Measurements from ENCODE around the gene ARAF. TPM values are rescaled to one million over a fixed set of nuclear protein-coding genes. Genes with fewer than 3 reads are reported as not detected.

The ARAF gene
- total RNA-seq, 1 experiment from 2014 or later = 16.5 TPM

GRCh38 chrX:47576021-47576898 is 15.3 kb downstream of the ARAF start:
- Histone ChIP-seq H3K9me2 (replicated peaks; ENCODE audit: insufficient read depth, low read length) (no peaks in the 10 kb centered on the region), H3K36me3 (ENCODE audit: insufficient read depth, low read length) (no peaks in the 10 kb centered on the region), H3K27ac (ENCODE audit: low read length) (no peak overlapping the region), H3K27me3 (ENCODE audit: low read length) (no peaks in the 10 kb centered on the region), H4K20me1 (ENCODE audit: insufficient read depth, low read depth, low read length) (no peaks in the 10 kb centered on the region), H3K9ac (ENCODE audit: low read length) (no peak overlapping the region), H3K9me3 (ENCODE audit: low read length) (no peaks in the 10 kb centered on the region), H3K4me3 (ENCODE audit: low read length) (no peak overlapping the region), H3K79me2 (ENCODE audit: low read length) (no peaks in the 10 kb centered on the region), H3K4me1 (ENCODE audit: low read length) (no peaks in the 10 kb centered on the region), H3K4me2 (ENCODE audit: low read depth, low read length, poor library complexity, severe bottlenecking) (no peak overlapping the region), H2AFZ (ENCODE audit: low read length) (no peak overlapping the region)
- DNase-seq = no peak

- Histone ChIP-seq H3K4me2 (ENCODE audit: low read depth, low read length, poor library complexity, severe bottlenecking) (no peak overlapping the region), H2AFZ (ENCODE audit: low read length) (no peak overlapping the region), H3K27ac (ENCODE audit: low read length) (no peak overlapping the region), H4K20me1 (ENCODE audit: insufficient read depth, low read depth, low read length) (no peaks in the 10 kb centered on the region), H3K9ac (ENCODE audit: low read length) (no peak overlapping the region), H3K9me3 (ENCODE audit: low read length) (no peaks in the 10 kb centered on the region), H3K27me3 (ENCODE audit: low read length) (no peaks in the 10 kb centered on the region), H3K9me2 (replicated peaks; ENCODE audit: insufficient read depth, low read length) (no peaks in the 10 kb centered on the region), H3K4me1 (ENCODE audit: low read length) (no peaks in the 10 kb centered on the region), H3K79me2 (ENCODE audit: low read length) (no peaks in the 10 kb centered on the region), H3K4me3 (ENCODE audit: low read length) (no peak overlapping the region), H3K36me3 (ENCODE audit: insufficient read depth, low read length) (no peaks in the 10 kb centered on the region)
- no peak for DNase-seq
Observed at GRCh38 chrX:47577424-47577823, 16.4 kb downstream of the ARAF start.

- H3K27me3 ChIP-seq (ENCODE audit: low read length) = no peaks in the 10 kb centered on the region
- no peak overlapping the region for H3K27ac ChIP-seq (ENCODE audit: low read length)
- H4K20me1 ChIP-seq (ENCODE audit: insufficient read depth, low read depth, low read length) = no peaks in the 10 kb centered on the region
- DNase-seq = no peak
- H3K4me2 ChIP-seq (ENCODE audit: low read depth, low read length, poor library complexity, severe bottlenecking) = no peak overlapping the region
- no peaks in the 10 kb centered on the region for H3K79me2 ChIP-seq (ENCODE audit: low read length)
- H3K36me3 ChIP-seq (ENCODE audit: insufficient read depth, low read length) = no peaks in the 10 kb centered on the region
- no peaks in the 10 kb centered on the region for H3K4me1 ChIP-seq (ENCODE audit: low read length)
- no peaks in the 10 kb centered on the region for H3K9me2 ChIP-seq (replicated peaks; ENCODE audit: insufficient read depth, low read length)
- H3K4me3 ChIP-seq (ENCODE audit: low read length) = no peak overlapping the region
- no peak overlapping the region for H3K9ac ChIP-seq (ENCODE audit: low read length)
- H2AFZ ChIP-seq (ENCODE audit: low read length) = no peak overlapping the region
- no peaks in the 10 kb centered on the region for H3K9me3 ChIP-seq (ENCODE audit: low read length)
Observed at GRCh38 chrX:47577901-47578300, 16.9 kb downstream of the ARAF start.

- Histone ChIP-seq H3K9me2 (replicated peaks; ENCODE audit: insufficient read depth, low read length) (no peaks in the 10 kb centered on the region), H3K27me3 (ENCODE audit: low read length) (no peaks in the 10 kb centered on the region), H3K4me1 (ENCODE audit: low read length) (no peaks in the 10 kb centered on the region), H3K79me2 (ENCODE audit: low read length) (no peaks in the 10 kb centered on the region), H3K9me3 (ENCODE audit: low read length) (no peaks in the 10 kb centered on the region), H3K27ac (ENCODE audit: low read length) (no peak overlapping the region), H3K36me3 (ENCODE audit: insufficient read depth, low read length) (no peaks in the 10 kb centered on the region), H3K9ac (ENCODE audit: low read length) (no peak overlapping the region), H3K4me2 (ENCODE audit: low read depth, low read length, poor library complexity, severe bottlenecking) (no peak overlapping the region), H3K4me3 (ENCODE audit: low read length) (no peak overlapping the region), H4K20me1 (ENCODE audit: insufficient read depth, low read depth, low read length) (no peaks in the 10 kb centered on the region), H2AFZ (ENCODE audit: low read length) (no peak overlapping the region)
- DNase-seq = no peak
Observed at GRCh38 chrX:47578692-47579091, 17.7 kb downstream of the ARAF start.

DNA sequence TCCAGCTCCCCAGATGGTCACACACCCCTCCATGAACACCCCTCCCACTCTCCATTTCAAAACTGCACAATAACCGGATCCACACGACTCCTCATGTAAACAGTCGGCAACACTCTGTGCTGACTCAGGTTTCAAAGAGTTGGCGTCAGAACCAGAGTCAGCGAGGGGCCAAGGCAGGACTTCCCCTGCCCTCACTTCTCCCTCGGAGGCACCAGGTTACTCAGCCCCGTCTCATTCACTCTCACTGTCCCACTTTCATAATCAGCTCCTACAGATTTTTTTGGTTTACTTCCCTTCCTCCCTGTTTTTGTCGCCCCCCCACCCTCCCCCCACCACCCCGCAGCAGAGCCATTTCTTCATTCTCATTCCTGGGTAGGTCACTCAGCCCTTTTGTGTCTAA is 18.5 kb downstream of the ARAF start:
- Histone ChIP-seq H3K36me3 (ENCODE audit: insufficient read depth, low read length) (no peaks in the 10 kb centered on the region), H4K20me1 (ENCODE audit: insufficient read depth, low read depth, low read length) (no peaks in the 10 kb centered on the region), H3K4me3 (ENCODE audit: low read length) (no peak overlapping the region), H2AFZ (ENCODE audit: low read length) (no peak overlapping the region), H3K9me2 (replicated peaks; ENCODE audit: insufficient read depth, low read length) (no peaks in the 10 kb centered on the region), H3K4me2 (ENCODE audit: low read depth, low read length, poor library complexity, severe bottlenecking) (no peak overlapping the region), H3K27me3 (ENCODE audit: low read length) (no peaks in the 10 kb centered on the region), H3K79me2 (ENCODE audit: low read length) (no peaks in the 10 kb centered on the region), H3K9ac (ENCODE audit: low read length) (no peak overlapping the region), H3K4me1 (ENCODE audit: low read length) (no peaks in the 10 kb centered on the region), H3K9me3 (ENCODE audit: low read length) (no peaks in the 10 kb centered on the region), H3K27ac (ENCODE audit: low read length) (no peak overlapping the region)
- no peak for DNase-seq

DNA sequence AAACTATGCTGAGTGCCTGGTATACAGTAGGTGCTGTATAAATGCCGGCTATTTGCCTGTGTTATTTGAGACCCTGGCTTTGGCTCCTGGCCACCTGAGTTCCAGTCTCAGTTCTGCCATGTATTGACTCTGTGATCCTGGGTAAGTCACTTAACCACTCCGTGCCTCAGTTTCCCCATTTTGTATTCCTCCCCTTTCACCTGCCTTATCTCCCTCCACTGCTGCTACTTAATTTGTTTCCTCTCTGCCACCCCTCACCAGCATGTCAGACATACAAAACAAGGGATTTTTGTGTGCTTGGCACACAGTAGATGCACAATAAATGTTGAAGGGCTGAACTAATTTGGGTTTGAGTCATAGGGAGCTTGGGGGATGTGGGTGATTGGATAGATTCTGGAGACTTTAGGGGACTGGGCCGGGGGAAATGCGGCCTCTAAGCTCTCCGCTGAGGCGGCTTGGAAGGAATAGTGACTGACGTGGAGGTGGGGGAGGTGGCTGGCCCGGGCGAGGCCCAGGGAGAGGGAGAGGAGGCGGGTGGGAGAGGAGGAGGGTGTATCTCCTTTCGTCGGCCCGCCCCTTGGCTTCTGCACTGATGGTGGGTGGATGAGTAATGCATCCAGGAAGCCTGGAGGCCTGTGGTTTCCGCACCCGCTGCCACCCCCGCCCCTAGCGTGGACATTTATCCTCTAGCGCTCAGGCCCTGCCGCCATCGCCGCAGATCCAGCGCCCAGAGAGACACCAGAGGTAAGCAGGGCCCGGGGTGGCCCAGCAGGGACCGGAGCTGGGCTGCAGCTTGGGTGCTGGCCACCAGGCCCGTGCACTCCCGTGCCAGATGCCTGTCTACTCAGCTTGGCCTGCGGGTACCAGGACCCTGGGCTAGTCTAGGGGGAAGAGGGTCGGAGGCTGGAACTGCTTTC is 21.0 kb downstream of the ARAF start, which contains the start of gene TIMP1:
Gene TIMP1 (plus strand): TSS at position 706 of the 917 bp plus-strand sequence. CDS start 980 bp downstream, outside the sequence.
- no peak for DNase-seq
- no peak within 1 kb of the TSS for H3K27ac ChIP-seq (ENCODE audit: low read length)
- H3K36me3 ChIP-seq (ENCODE audit: insufficient read depth, low read length) = no peaks in the 10 kb centered on the region
- no peaks in the 10 kb centered on the region for H3K9me2 ChIP-seq (replicated peaks; ENCODE audit: insufficient read depth, low read length)
- no peaks in the 10 kb centered on the region for H3K4me1 ChIP-seq (ENCODE audit: low read length)
- H3K79me2 ChIP-seq (ENCODE audit: low read length) = no peaks in the 10 kb centered on the region
- H4K20me1 ChIP-seq (ENCODE audit: insufficient read depth, low read depth, low read length) = no peaks in the 10 kb centered on the region
- H3K4me2 ChIP-seq (ENCODE audit: low read depth, low read length, poor library complexity, severe bottlenecking) = peak within 1 kb of the TSS; percentile 21
- no peak within 1 kb of the TSS for H3K9ac ChIP-seq (ENCODE audit: low read length)
- no peaks in the 10 kb centered on the region for H3K27me3 ChIP-seq (ENCODE audit: low read length)
- no peaks in the 10 kb centered on the region for H3K9me3 ChIP-seq (ENCODE audit: low read length)
- no peak within 1 kb of the TSS for H2AFZ ChIP-seq (ENCODE audit: low read length)
- H3K4me3 ChIP-seq (ENCODE audit: low read length) = no peak within 1 kb of the TSS

- Histone ChIP-seq H3K4me2 (ENCODE audit: low read depth, low read length, poor library complexity, severe bottlenecking) (no peak overlapping the region), H3K9ac (ENCODE audit: low read length) (no peak overlapping the region), H3K4me3 (ENCODE audit: low read length) (no peak overlapping the region), H3K4me1 (ENCODE audit: low read length) (no peaks in the 10 kb centered on the region), H3K9me3 (ENCODE audit: low read length) (no peaks in the 10 kb centered on the region), H3K9me2 (replicated peaks; ENCODE audit: insufficient read depth, low read length) (no peaks in the 10 kb centered on the region), H3K79me2 (ENCODE audit: low read length) (no peaks in the 10 kb centered on the region), H3K27me3 (ENCODE audit: low read length) (no peaks in the 10 kb centered on the region), H2AFZ (ENCODE audit: low read length) (no peak overlapping the region), H3K27ac (ENCODE audit: low read length) (no peak overlapping the region), H3K36me3 (ENCODE audit: insufficient read depth, low read length) (no peaks in the 10 kb centered on the region), H4K20me1 (ENCODE audit: insufficient read depth, low read depth, low read length) (no peaks in the 10 kb centered on the region)
- DNase-seq = no peak
Observed at GRCh38 chrX:47583240-47583861, 22.3 kb downstream of the ARAF start.

DNA sequence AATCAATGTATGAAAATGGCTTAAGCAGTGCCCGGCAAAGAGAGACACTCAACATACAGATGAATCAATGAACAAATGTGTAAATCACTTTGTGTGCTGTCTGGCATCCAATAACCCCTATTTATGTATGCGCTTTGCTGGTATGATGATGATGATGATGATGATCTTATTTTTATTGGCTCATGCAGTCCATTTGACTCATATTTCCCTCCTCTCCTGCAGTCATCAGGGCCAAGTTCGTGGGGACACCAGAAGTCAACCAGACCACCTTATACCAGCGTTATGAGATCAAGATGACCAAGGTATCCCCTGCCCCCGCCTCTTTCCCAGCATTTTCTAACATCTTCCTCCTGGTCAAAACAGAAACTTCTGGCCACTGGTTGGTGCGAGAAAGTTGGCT is 23.7 kb downstream of the ARAF start:
- no peak for DNase-seq
- Histone ChIP-seq H3K4me1 (ENCODE audit: low read length) (no peaks in the 10 kb centered on the region), H3K79me2 (ENCODE audit: low read length) (no peaks in the 10 kb centered on the region), H2AFZ (ENCODE audit: low read length) (no peak overlapping the region), H3K4me3 (ENCODE audit: low read length) (no peak overlapping the region), H3K27ac (ENCODE audit: low read length) (no peak overlapping the region), H3K4me2 (ENCODE audit: low read depth, low read length, poor library complexity, severe bottlenecking) (no peak overlapping the region), H3K9me3 (ENCODE audit: low read length) (no peaks in the 10 kb centered on the region), H3K9me2 (replicated peaks; ENCODE audit: insufficient read depth, low read length) (no peaks in the 10 kb centered on the region), H3K36me3 (ENCODE audit: insufficient read depth, low read length) (no peaks in the 10 kb centered on the region), H3K9ac (ENCODE audit: low read length) (no peak overlapping the region), H4K20me1 (ENCODE audit: insufficient read depth, low read depth, low read length) (no peaks in the 10 kb centered on the region), H3K27me3 (ENCODE audit: low read length) (no peaks in the 10 kb centered on the region)
